SK-N-SH (cell line): ENCODE measurements around the gene P4HA3. TPM values are rescaled to one million over a fixed set of nuclear protein-coding genes. Genes with fewer than 3 reads are reported as not detected.

Experiments
- CTCF ChIA-PET: fragments of 300-600, 350-600 bp; formaldehyde crosslinking; extraction: SDS; loops from one replicate; lab custom pipeline; 2021; lab: Yijun Ruan, JAX
- POLR2A ChIA-PET: fragments of 350-600 bp; sonication (Branson Sonifier 250); formaldehyde crosslinking; extraction: SDS; loops from one replicate; lab custom pipeline; 2020; ENCODE audit warnings: antibody characterized with exemption, inconsistent platforms; lab: Yijun Ruan, JAX
- DNase-seq: peaks from one replicate; pipeline ENCODE4 v3.0.0; 2012
- H2AFZ ChIP-seq: fragments of 200-600 bp; sonication (generic); 2 replicates; pipeline ENCODE4 v1.8.1; 2016; ENCODE audit warnings: antibody characterized with exemption, mild to moderate bottlenecking, low read depth
- H3F3A ChIP-seq: fragments of 200-600 bp; sonication (generic); replicated peaks from 2 replicates; pipeline ENCODE3; 2016; ENCODE audit warnings: antibody characterized with exemption, mild to moderate bottlenecking; ENCODE audit not compliant: insufficient read depth
- H3K27ac ChIP-seq, 2 experiments: fragments of 200-500 bp in 1 of 2; fragments of 200-600 bp in 1 of 2; sonication (Bioruptor generic) in 1 of 2; sonication (generic), shearing (Covaris generic) in 1 of 2; 2 replicates each; pipeline versions ENCODE4 v1.5.1 to v1.6.1; 2014 to 2016; ENCODE audit warnings: low read depth in 2 of 2, inconsistent platforms in 1 of 2, low read length in 1 of 2, mild to moderate bottlenecking in 1 of 2, mixed read lengths in 1 of 2
- H3K27me3 ChIP-seq: fragments of 200-600 bp; sonication (generic), shearing (Covaris generic); 2 replicates; pipeline ENCODE4 v1.6.1; 2016; ENCODE audit warnings: mixed run types; ENCODE audit not compliant: insufficient read depth
- H3K36me3 ChIP-seq, 2 experiments: fragments of 200-500 bp in 1 of 2; fragments of 200-600 bp in 1 of 2; sonication (Bioruptor generic) in 1 of 2; sonication (generic) in 1 of 2; replicated peaks in 1 of 2; 2 replicates each; pipeline versions ENCODE3 to v1.5.1; 2014 to 2016; ENCODE audit warnings: low read length in 1 of 2, mild to moderate bottlenecking in 1 of 2; ENCODE audit not compliant: insufficient read depth in 2 of 2, control insufficient read depth in 1 of 2
- H3K4me1 ChIP-seq, 2 experiments: fragments of 200-500 bp in 1 of 2; fragments of 200-600 bp in 1 of 2; sonication (Bioruptor generic) in 1 of 2; sonication (generic), shearing (Covaris generic) in 1 of 2; 2 replicates each; pipeline versions ENCODE4 v1.5.1 to v1.6.1; 2014 to 2016; ENCODE audit warnings: low read depth in 1 of 2, low read length in 1 of 2, mixed run types in 1 of 2; ENCODE audit not compliant: insufficient read depth in 2 of 2, control insufficient read depth in 1 of 2
- H3K4me2 ChIP-seq: fragments of 200-600 bp; sonication (generic), shearing (Covaris generic); 2 replicates; pipeline ENCODE4 v1.6.1; 2017; ENCODE audit warnings: mixed run types
- H3K4me3 ChIP-seq, 2 experiments: fragments of 200-500 bp in 1 of 2; fragments of 200-600 bp in 1 of 2; sonication (Bioruptor generic) in 1 of 2; sonication (generic), shearing (Covaris generic) in 1 of 2; 2 replicates each; pipeline versions ENCODE4 v1.5.1 to v1.8.1; 2014 to 2016; ENCODE audit warnings: low read depth in 2 of 2, inconsistent platforms in 1 of 2, low read length in 1 of 2, mild to moderate bottlenecking in 1 of 2, mixed read lengths in 1 of 2, moderate library complexity in 1 of 2
- H3K79me2 ChIP-seq: fragments of 200-600 bp; sonication (generic); 2 replicates; pipeline ENCODE4 v1.8.1; 2017; ENCODE audit warnings: mild to moderate bottlenecking; ENCODE audit not compliant: insufficient read depth
- H3K9ac ChIP-seq: fragments of 200-600 bp; sonication (generic); 2 replicates; pipeline ENCODE4 v1.6.1; 2017; ENCODE audit warnings: mixed run types
- H3K9me2 ChIP-seq: fragments of 200-600 bp; sonication (generic); 2 replicates; pipeline ENCODE4 v1.6.1; 2017; ENCODE audit warnings: mixed run types
- H3K9me3 ChIP-seq: fragments of 200-600 bp; sonication (generic); 2 replicates; pipeline ENCODE4 v1.6.1; 2017; ENCODE audit warnings: mixed run types, mild to moderate bottlenecking, moderate library complexity
- H4K20me1 ChIP-seq: fragments of 200-600 bp; sonication (generic); 2 replicates; pipeline ENCODE4 v1.6.1; 2017; ENCODE audit warnings: mild to moderate bottlenecking, mixed run types; ENCODE audit not compliant: insufficient read depth
- CTCF ChIP-seq: fragments of 200-600 bp; sonication (generic); IDR thresholded peaks from 2 replicates; pipeline ENCODE4 v1.6.1; 2017; ENCODE audit warnings: antibody characterized with exemption, mild to moderate bottlenecking, moderate library complexity
- ELF1 ChIP-seq: IDR thresholded peaks from 2 replicates; pipeline ENCODE4 v1.4.0; 2012
- EP300 ChIP-seq, 2 experiments: IDR thresholded peaks; 2 replicates each; pipeline versions ENCODE4 v1.4.0 to v1.6.1; 2012; ENCODE audit warnings: borderline replicate concordance in 1 of 2, low read depth in 1 of 2, low read length in 1 of 2
- FOSL2 ChIP-seq: IDR thresholded peaks from 2 replicates; pipeline ENCODE4 v1.4.0; 2012; ENCODE audit warnings: low read depth, mild to moderate bottlenecking, moderate library complexity, borderline replicate concordance
- FOXJ3 ChIP-seq: sonication (generic); formaldehyde crosslinking; IDR thresholded peaks from 2 replicates; pipeline ENCODE4 v1.5.1; 2020; ENCODE audit warnings: mild to moderate bottlenecking, missing genetic modification reagents
- FOXM1 ChIP-seq: IDR thresholded peaks from 2 replicates; pipeline ENCODE4 v1.4.0; 2012; ENCODE audit warnings: low read depth, mild to moderate bottlenecking
- JUND ChIP-seq: IDR thresholded peaks from 2 replicates; pipeline ENCODE4 v1.4.0; 2012
- MEF2A ChIP-seq: IDR thresholded peaks from 2 replicates; pipeline ENCODE4 v1.4.0; 2012; ENCODE audit warnings: low read depth, borderline replicate concordance
- NRF1 ChIP-seq: IDR thresholded peaks from 2 replicates; pipeline ENCODE4 v1.6.1; 2012; ENCODE audit warnings: low read depth, mild to moderate bottlenecking, low read length
- PBX3 ChIP-seq: IDR thresholded peaks from 2 replicates; pipeline ENCODE4; 2012
- POLR2AphosphoS5 ChIP-seq: IDR thresholded peaks from 2 replicates; pipeline ENCODE4 v1.6.1; 2012; ENCODE audit warnings: low read depth, low read length
- REST ChIP-seq: IDR thresholded peaks from 2 replicates; pipeline ENCODE4 v1.6.1; 2012; ENCODE audit warnings: mild to moderate bottlenecking, low read depth, low read length, moderate library complexity
- TAF1 ChIP-seq: IDR thresholded peaks from 2 replicates; pipeline ENCODE4 v1.6.1; 2012; ENCODE audit warnings: low read depth, mild to moderate bottlenecking, low read length, moderate library complexity, borderline replicate concordance
- TCF12 ChIP-seq: IDR thresholded peaks from 2 replicates; pipeline ENCODE4 v1.4.0; 2012
- TEAD4 ChIP-seq: IDR thresholded peaks from 2 replicates; pipeline ENCODE4 v1.4.0; 2012; ENCODE audit warnings: mild to moderate bottlenecking, borderline replicate concordance; ENCODE audit not compliant: insufficient read depth
- USF1 ChIP-seq: IDR thresholded peaks from 2 replicates; pipeline ENCODE4 v1.4.0; 2012; ENCODE audit warnings: low read depth, borderline replicate concordance
- USF2 ChIP-seq: fragments of 150-350 bp; IDR thresholded peaks from 2 replicates; pipeline ENCODE4 v1.6.1; 2017; ENCODE audit warnings: antibody characterized with exemption, low read length, low read depth, borderline replicate concordance
- YY1 ChIP-seq: IDR thresholded peaks from 2 replicates; pipeline ENCODE4 v1.4.0; 2012; ENCODE audit warnings: low read depth, mild to moderate bottlenecking
- ZBTB33 ChIP-seq: IDR thresholded peaks from 2 replicates; pipeline ENCODE4 v1.4.0; 2012; ENCODE audit warnings: low read depth, borderline replicate concordance
- WGBS: methylation state at CpG from one replicate; pipeline ENCODE4 v1.1.6; 2017; ENCODE audit warnings: low lambda C conversion rate; 5-methylcytosine and 5-hydroxymethylcytosine counted together
- polyA plus RNA-seq, 3 experiments: library from polyadenylated mRNA; depleted of rRNA; stranded (reverse); fragments of >200 nt; gene quantifications; 2 replicates each; pipeline ENCODE4 v1.2.3, GENCODE V29; 2012

Gene P4HA3
- polyA plus RNA-seq, 1 of the 3 experiments (the other 2 are of a cell fraction), result 8.4 TPM

GRCh38 chr11:74265256-74265655 is 46.2 kb downstream of the P4HA3 start:
- Histone ChIP-seq H3K9ac (no peak overlapping the region), H4K20me1 (no peaks in the 10 kb centered on the region), H3K36me3 (no peaks in the 10 kb centered on the region), H2AFZ (no peak overlapping the region), H3K79me2 (no peaks in the 10 kb centered on the region), H3K4me2 (no peak overlapping the region), H3K4me1 (no peaks in the 10 kb centered on the region), H3K4me3 (no peak overlapping the region), H3K27me3 (no peaks in the 10 kb centered on the region), H3K9me3 (no peaks in the 10 kb centered on the region), H3F3A (no peaks in the 10 kb centered on the region), H3K9me2 (no peaks in the 10 kb centered on the region), H3K27ac (no peak overlapping the region)
- DNase-seq, result no peak
- ChIA-PET POLR2A (no interaction called here), CTCF (interaction anchor here (0.7 to 1.9 kb wide), 4 partner anchors 9 to 188 kb away, joined by 3 to 7 read pairs (median 6); no protein-coding TSS in a partner anchor)
- no peak for TF ChIP-seq FOXJ3 (CRISPR knock-in tag)
- no peak for TF ChIP-seq FOSL2
- no peak for TF ChIP-seq TCF12
- TF ChIP-seq USF2, result no peak
- no peak for TF ChIP-seq YY1
- no peak for TF ChIP-seq ZBTB33
- TF ChIP-seq ELF1, result no peak
- TF ChIP-seq FOXM1, result no peak
- TF ChIP-seq CTCF, result no peak
- no peak for TF ChIP-seq TAF1
- no peak for TF ChIP-seq TEAD4
- no peak for TF ChIP-seq REST
- TF ChIP-seq EP300 (IDR thresholded peaks at IDR 0.05; ENCODE audit: borderline replicate concordance in 1 of 2, low read depth in 1 of 2, low read length in 1 of 2), result no peak
- TF ChIP-seq NRF1, result no peak
- TF ChIP-seq POLR2AphosphoS5, result no peak
- TF ChIP-seq MEF2A, result no peak
- no peak for TF ChIP-seq PBX3
- no peak for TF ChIP-seq USF1
- no peak for TF ChIP-seq JUND
- WGBS, result 100% methylated on average over 1 of the region's 1 CpG
